C4-2B (cell line): ENCODE data around the gene GABRB1.

Experiments
- H3K27ac ChIP-seq: fragments of 450-650 bp; 2 replicates; pipeline ENCODE4 v1.5.1; 2017
- CTCF ChIP-seq: fragments of 450-650 bp; conservative IDR thresholded peaks from 2 replicates; pipeline ENCODE4 v1.5.1; 2017; ENCODE audit warnings: mild to moderate bottlenecking
- ZFX ChIP-seq: fragments of 450-650 bp; IDR thresholded peaks from 2 replicates; pipeline ENCODE4 v1.6.1; 2017

GABRB1 gene

GRCh38 chr4:47145630-47146029, 114.3 kb downstream of the GABRB1 start:
- TF ChIP-seq ZFX: no peak
- no peak for TF ChIP-seq CTCF
- H3K27ac ChIP-seq: no peak overlapping the region

- TF ChIP-seq CTCF: no peak
- no peak for TF ChIP-seq ZFX
These were observed 123.5 kb downstream of the GABRB1 start for GRCh38 chr4:47154816-47155370.

GRCh38 chr4:47155919-47156318, 124.6 kb downstream of the GABRB1 start:
- H3K27ac ChIP-seq: no peak overlapping the region
- TF ChIP-seq CTCF (no peak), ZFX (no peak)

More at GRCh38 chr4:47154816-47155370, 123.5 kb downstream of the GABRB1 start:
- no peak overlapping the region for H3K27ac ChIP-seq

GRCh38 chr4:47160095-47160494, 128.7 kb downstream of the GABRB1 start:
- TF ChIP-seq ZFX (no peak), CTCF (no peak)
- H3K27ac ChIP-seq: no peak overlapping the region

GRCh38 chr4:47167081-47168035, 136.0 kb downstream of the GABRB1 start:
- TF ChIP-seq ZFX (no peak), CTCF (no peak)
- no peak overlapping the region for H3K27ac ChIP-seq

- H3K27ac ChIP-seq: no peak overlapping the region
- TF ChIP-seq ZFX (no peak), CTCF (no peak)
These were observed 152.7 kb downstream of the GABRB1 start for GRCh38 chr4:47184083-47184482.

GRCh38 chr4:47185761-47186160, 154.4 kb downstream of the GABRB1 start:
- TF ChIP-seq CTCF (no peak), ZFX (no peak)
- no peak overlapping the region for H3K27ac ChIP-seq
